GM12878 (cell line): ENCODE results near the gene MYO7A. TPM values are rescaled to one million over a fixed set of nuclear protein-coding genes. Genes with fewer than 3 reads are reported as not detected.
A peak's percentile ranks its signal among the peaks of the same experiment; 100 is the strongest.

ENCODE experiments used
- ATAC-seq: fragments of 200-7000 bp; cut with Tn5 transposase; 3 replicates; pipeline ENCODE4 v1.9.1; 2020; ENCODE audit warnings: mild to moderate bottlenecking, moderate library complexity
- BruUV-seq: library from RNA; stranded (reverse); fragments of 400-500 nt; replicated peaks from 2 replicates; lab custom pipeline; 2021; lab: Mats Ljungman, UMichigan
- CTCF ChIA-PET: fragments of 300-600 bp; sonication (Branson Sonifier 250); formaldehyde crosslinking; extraction: SDS; loops from one replicate; lab custom pipeline; 2021; ENCODE audit warnings: inconsistent platforms; lab: Yijun Ruan, JAX
- POLR2A ChIA-PET: fragments of 350-600 bp; formaldehyde crosslinking; extraction: SDS; loops from one replicate; lab custom pipeline; 2021; ENCODE audit warnings: inconsistent platforms; lab: Charles Lee
- RAD21 ChIA-PET: fragments of 300-600 bp; sonication (Branson Sonifier 250); formaldehyde crosslinking; loops from one replicate; lab custom pipeline; 2023; ENCODE audit warnings: antibody characterized with exemption; ENCODE audit not compliant: unreplicated experiment; lab: Charles Lee
- SMC1A ChIA-PET: fragments of 300-600 bp; sonication (Branson Sonifier 250); formaldehyde crosslinking; loops from one replicate; lab custom pipeline; 2023; ENCODE audit not compliant: unreplicated experiment, uncharacterized antibody; lab: Charles Lee
- DNase-seq: peaks from one replicate; pipeline ENCODE4 v3.0.0-alpha.2; 2011; ENCODE audit warnings: low read depth, low spot score
- FAIRE-seq: peaks from 3 replicates; lab custom pipeline; 2011; peaks lifted over from hg19 to GRCh38; lab: Jason Lieb, UNC
- H2AFZ ChIP-seq: 2 replicates; pipeline ENCODE4 v1.6.0; 2011; ENCODE audit warnings: low read depth, low read length, control low read depth; ENCODE audit not compliant: control insufficient read depth
- H3K27ac ChIP-seq: 2 replicates; pipeline ENCODE4 v1.5.1; 2011; ENCODE audit warnings: control low read depth; ENCODE audit not compliant: control insufficient read depth, insufficient read depth
- H3K27me3 ChIP-seq, 2 experiments: replicated peaks in 1 of 2; 2 replicates each; pipeline versions ENCODE4 v1.6.0 to v1.6.1; 2011; ENCODE audit warnings: low read length in 1 of 2; ENCODE audit not compliant: control insufficient read depth in 2 of 2, insufficient read depth in 2 of 2
- H3K36me3 ChIP-seq, 2 experiments: 2 replicates each; pipeline ENCODE4 v1.5.1; 2011; ENCODE audit warnings: low read length in 1 of 2; ENCODE audit not compliant: control insufficient read depth in 2 of 2, insufficient read depth in 2 of 2
- H3K4me1 ChIP-seq: 2 replicates; pipeline ENCODE4 v1.6.1; 2011; ENCODE audit warnings: mild to moderate bottlenecking, low read length, moderate library complexity, mixed read lengths; ENCODE audit not compliant: control insufficient read depth, insufficient read depth
- H3K4me2 ChIP-seq: 2 replicates; pipeline ENCODE4 v1.6.0; 2011; ENCODE audit warnings: control low read depth; ENCODE audit not compliant: control insufficient read depth, insufficient read depth
- H3K4me3 ChIP-seq: fragments of 200-600 bp; sonication (generic); 2 replicates; pipeline ENCODE4 v1.5.1; 2016
- H3K79me2 ChIP-seq: 2 replicates; pipeline ENCODE4 v1.6.0; 2011; ENCODE audit warnings: low read length; ENCODE audit not compliant: control insufficient read depth, insufficient read depth
- H3K9ac ChIP-seq: 2 replicates; pipeline ENCODE4 v1.8.0; 2011; ENCODE audit warnings: low read length, control low read depth, mixed read lengths; ENCODE audit not compliant: control insufficient read depth, insufficient read depth
- H3K9me3 ChIP-seq: replicated peaks from 3 replicates; pipeline ENCODE4 v1.5.1; 2011; ENCODE audit warnings: mild to moderate bottlenecking, low read length; ENCODE audit not compliant: control insufficient read depth, insufficient read depth
- H4K20me1 ChIP-seq: 2 replicates; pipeline ENCODE4 v1.6.0; 2011; ENCODE audit not compliant: control insufficient read depth, insufficient read depth
- ATF7 ChIP-seq: fragments of 450-650 bp; IDR thresholded peaks from 2 replicates; pipeline ENCODE4 v1.6.1; 2016; ENCODE audit warnings: low read depth, mild to moderate bottlenecking
- CREB1 ChIP-seq: IDR thresholded peaks from 2 replicates; pipeline ENCODE4 v1.6.1; 2012; ENCODE audit warnings: low read depth, mild to moderate bottlenecking, inconsistent platforms
- EGR1 ChIP-seq, 2 experiments: IDR thresholded peaks; 1 replicate in 1 of 2; 2 replicates in 1 of 2; pipeline ENCODE4 v1.6.1; 2011 to 2012; ENCODE audit warnings: low read depth in 2 of 2, low read length in 2 of 2, borderline replicate concordance in 1 of 2, mild to moderate bottlenecking in 1 of 2, moderate library complexity in 1 of 2
- FOXK2 ChIP-seq: fragments of 450-650 bp; IDR thresholded peaks from 2 replicates; pipeline ENCODE4 v1.6.1; 2017; ENCODE audit warnings: mild to moderate bottlenecking, moderate library complexity
- FOXM1 ChIP-seq: IDR thresholded peaks from 2 replicates; pipeline ENCODE4 v1.6.1; 2012; ENCODE audit warnings: low read depth, mild to moderate bottlenecking, inconsistent platforms, low read length, moderate library complexity
- MEF2A ChIP-seq: IDR thresholded peaks from 2 replicates; pipeline ENCODE4 v1.6.1; 2011; ENCODE audit warnings: low read depth, mild to moderate bottlenecking, low read length, moderate library complexity; ENCODE audit not compliant: insufficient read depth
- PAX5 ChIP-seq: IDR thresholded peaks from 2 replicates; pipeline ENCODE4 v1.6.1; 2011; ENCODE audit warnings: low read depth, low read length, borderline replicate concordance
- PML ChIP-seq: IDR thresholded peaks from 2 replicates; pipeline ENCODE4 v1.6.1; 2012; ENCODE audit warnings: low read length, inconsistent platforms
- POLR2A ChIP-seq: IDR thresholded peaks from 2 replicates; pipeline ENCODE4 v1.6.1; 2011; ENCODE audit warnings: low read depth, mild to moderate bottlenecking, low read length
- POLR2AphosphoS5 ChIP-seq: IDR thresholded peaks from 2 replicates; pipeline ENCODE4 v1.6.1; 2011; ENCODE audit warnings: mild to moderate bottlenecking, low read length, inconsistent platforms
- ZBED1 ChIP-seq: IDR thresholded peaks from 2 replicates; pipeline ENCODE4 v1.6.1; 2016; ENCODE audit warnings: borderline replicate concordance
- WGBS: methylation state at CpG from one replicate; pipeline ENCODE4 v1.1.6; 2016; ENCODE audit warnings: low lambda C conversion rate; ENCODE audit not compliant: insufficient replicate concordance, insufficient coverage; ENCODE audit errors: missing lambda C conversion rate; 5-methylcytosine and 5-hydroxymethylcytosine counted together
- in situ Hi-C: fragments of 300-500 bp; cut with MboI; formaldehyde crosslinking; loops from 9 replicates; pipeline ENCODE4 v1.14.3; 2018; ENCODE audit warnings: mixed read lengths
- intact Hi-C: fragments of 100-400 bp; cut with micrococcal nuclease; formaldehyde crosslinking; loops from one replicate; pipeline ENCODE4 v1.14.2; 2022; ENCODE audit not compliant: unreplicated experiment
- polyA plus RNA-seq, 11 experiments: library from polyadenylated mRNA; depleted of rRNA in 4 of 11; unstranded in 6 of 11; stranded (reverse) in 5 of 11; fragments of >200 nt; fragmentation: Nextera tagmentation in 4 of 11; fragmentation: Illumina TruSeq in 1 of 11; extraction: Ambion mirVana in 4 of 11; extraction: Trizol in 1 of 11; gene quantifications; 1 replicate in 1 of 11; 2 replicates in 10 of 11; pipeline versions ENCODE4 v1.2.1 to v1.2.3, GENCODE V29; 2011 to 2016; ENCODE audit warnings: inconsistent platforms in 2 of 11, missing spikeins in 2 of 11, low read depth in 1 of 11
- total RNA-seq, 4 experiments: library from RNA; depleted of rRNA in 3 of 4; stranded (reverse); fragments of >200 nt in 3 of 4; fragmentation: Illumina TruSeq in 1 of 4; extraction: Trizol in 1 of 4; gene quantifications; 2 replicates each; pipeline versions ENCODE4 v1.2.1 to v1.2.3, GENCODE V29; 2013 to 2021
- TF ChIP-seq, protein P1 (sequence below): fragments of 450-650 bp; IDR thresholded peaks from 2 replicates; pipeline ENCODE4 v1.6.1; 2014; ENCODE audit warnings: mild to moderate bottlenecking
- TF ChIP-seq, protein P2 (sequence below): fragments of 450-650 bp; IDR thresholded peaks from 2 replicates; pipeline ENCODE4 v1.6.1; 2017; ENCODE audit warnings: low read depth, mild to moderate bottlenecking, moderate library complexity

Gene MYO7A
- total and polyA plus RNA-seq, 10 of the 15 experiments (the other 5 are each of a cell fraction or from before 2014, with no cell fraction given): 0.01 to 0.21 (median 0.04) TPM; not detected in 6

DNA sequence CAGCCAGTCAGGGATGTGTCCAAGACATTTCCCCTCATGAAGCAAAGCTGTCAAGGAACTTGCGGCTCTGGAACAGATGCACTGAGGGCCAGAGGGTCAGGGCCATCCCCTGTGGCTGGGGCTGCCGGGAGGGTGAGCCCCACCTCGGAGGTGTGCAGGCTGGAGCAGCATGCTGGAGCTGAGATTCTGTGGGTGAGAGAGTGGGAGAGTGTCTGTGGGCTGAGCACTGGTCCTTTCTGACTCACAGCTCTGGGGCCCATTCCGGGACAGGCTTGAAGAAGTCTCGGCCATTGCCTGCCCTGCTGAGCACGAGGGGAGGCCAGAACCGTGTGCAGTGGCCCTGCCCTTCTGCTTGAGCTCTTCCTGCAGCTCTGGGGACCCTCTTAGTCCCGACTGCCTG lies 23.3 kb upstream of the MYO7A start:
- no peak overlapping the region for H3K27ac ChIP-seq
- peaks cover 0 to 2% of the 10 kb centered on the region in 2 experiments; a peak in 2 of 4 replicates for H3K27me3 ChIP-seq
- no peaks in the 10 kb centered on the region for H3K36me3 ChIP-seq
- no peaks in the 10 kb centered on the region for H3K9me3 ChIP-seq
- CTCF ChIA-PET: interaction anchor here (1.1 to 1.4 kb wide), 2 partner anchors 13 to 182 kb away, joined by 4 to 6 read pairs; no protein-coding TSS in a partner anchor
- no peak overlapping the region for H3K9ac ChIP-seq
- RAD21 ChIA-PET: no interaction called here
- SMC1A ChIA-PET: no interaction called here
- H3K4me3 ChIP-seq: no peak overlapping the region
- POLR2A ChIA-PET: no interaction called here
- BruUV-seq: no TSS peak
- peak; percentile 41; the same call in 2 of the 3 replicates for ATAC-seq
- no peak for FAIRE-seq
- H2AFZ ChIP-seq: no peak overlapping the region
- no peak overlapping the region for H3K4me2 ChIP-seq
- no peaks in the 10 kb centered on the region for H3K4me1 ChIP-seq
- no peaks in the 10 kb centered on the region for H3K79me2 ChIP-seq
- intact Hi-C loops (loop anchor here (10.0 kb wide), 1 partner anchor 370 kb away; no protein-coding TSS in a partner anchor), in situ Hi-C loops (no loop called here)
- no peaks in the 10 kb centered on the region for H4K20me1 ChIP-seq
- 17% methylated on average over 8 of the region's 8 CpGs for WGBS
- no peak for TF ChIP-seq FOXK2
- no peak for TF ChIP-seq POLR2A
- no peak for TF ChIP-seq EGR1 (IDR thresholded peaks at IDR 0.05; ENCODE audit: borderline replicate concordance in 1 of 2, low read depth in 2 of 2, low read length in 2 of 2)
- TF ChIP-seq MEF2A: no peak
- TF ChIP-seq, protein P1, sequence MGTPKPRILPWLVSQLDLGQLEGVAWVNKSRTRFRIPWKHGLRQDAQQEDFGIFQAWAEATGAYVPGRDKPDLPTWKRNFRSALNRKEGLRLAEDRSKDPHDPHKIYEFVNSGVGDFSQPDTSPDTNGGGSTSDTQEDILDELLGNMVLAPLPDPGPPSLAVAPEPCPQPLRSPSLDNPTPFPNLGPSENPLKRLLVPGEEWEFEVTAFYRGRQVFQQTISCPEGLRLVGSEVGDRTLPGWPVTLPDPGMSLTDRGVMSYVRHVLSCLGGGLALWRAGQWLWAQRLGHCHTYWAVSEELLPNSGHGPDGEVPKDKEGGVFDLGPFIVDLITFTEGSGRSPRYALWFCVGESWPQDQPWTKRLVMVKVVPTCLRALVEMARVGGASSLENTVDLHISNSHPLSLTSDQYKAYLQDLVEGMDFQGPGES: no peak
- TF ChIP-seq PAX5: no peak
- no peak for TF ChIP-seq CREB1
- TF ChIP-seq, protein P2, sequence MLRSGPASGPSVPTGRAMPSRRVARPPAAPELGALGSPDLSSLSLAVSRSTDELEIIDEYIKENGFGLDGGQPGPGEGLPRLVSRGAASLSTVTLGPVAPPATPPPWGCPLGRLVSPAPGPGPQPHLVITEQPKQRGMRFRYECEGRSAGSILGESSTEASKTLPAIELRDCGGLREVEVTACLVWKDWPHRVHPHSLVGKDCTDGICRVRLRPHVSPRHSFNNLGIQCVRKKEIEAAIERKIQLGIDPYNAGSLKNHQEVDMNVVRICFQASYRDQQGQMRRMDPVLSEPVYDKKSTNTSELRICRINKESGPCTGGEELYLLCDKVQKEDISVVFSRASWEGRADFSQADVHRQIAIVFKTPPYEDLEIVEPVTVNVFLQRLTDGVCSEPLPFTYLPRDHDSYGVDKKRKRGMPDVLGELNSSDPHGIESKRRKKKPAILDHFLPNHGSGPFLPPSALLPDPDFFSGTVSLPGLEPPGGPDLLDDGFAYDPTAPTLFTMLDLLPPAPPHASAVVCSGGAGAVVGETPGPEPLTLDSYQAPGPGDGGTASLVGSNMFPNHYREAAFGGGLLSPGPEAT: no peak
- no peak for TF ChIP-seq ATF7
- no peak for TF ChIP-seq FOXM1
- TF ChIP-seq ZBED1: no peak
- no peak for TF ChIP-seq PML
- no peak for TF ChIP-seq POLR2AphosphoS5
- DNase-seq: no peak
